ENCODE data around the gene MRM2. TPM values are rescaled to one million over a fixed set of nuclear protein-coding genes. Genes with fewer than 3 reads are reported as not detected.

The MRM2 gene
- total RNA-seq, 1 experiment from 2014 or later = 49.9 TPM

GRCh38 chr7:2227699-2228098 is 14.3 kb downstream of the MRM2 start:
- in situ Hi-C loops (cut with HindIII; ENCODE audit: low pct_unique_long_range_greater_than_20kb, low sequenced_read_pairs) = no loop called here

GRCh38 chr7:2225830-2226229 is 16.2 kb downstream of the MRM2 start:
- intact Hi-C loops (cut with micrococcal nuclease; ENCODE audit: unreplicated experiment) = no loop called here
- ATAC-seq (no peak), DNase-seq (ENCODE audit: low read depth, low spot score) (no peak)
- in situ Hi-C loops (cut with HindIII; ENCODE audit: low pct_unique_long_range_greater_than_20kb, low sequenced_read_pairs) = no loop called here
- no peaks in the 10 kb centered on the region for H3K4me1 ChIP-seq (ENCODE audit: control insufficient read depth, insufficient read depth, low read length)
- H3K36me3 ChIP-seq (ENCODE audit: control insufficient read depth, insufficient read depth, low read length) = peaks cover 7% of the 10 kb centered on the region
- H3K9me3 ChIP-seq (ENCODE audit: control insufficient read depth, insufficient read depth, low read depth, low read length) = no peaks in the 10 kb centered on the region
- no TSS peak for BruUV-seq (replicated peaks)
- CTCF ChIA-PET = no interaction called here
- POLR2A ChIA-PET = no interaction called here
- no peaks in the 10 kb centered on the region for H3K27me3 ChIP-seq (ENCODE audit: control insufficient read depth, insufficient read depth, low read length)
- H3K4me3 ChIP-seq (ENCODE audit: low read depth in 2 of 2, low read length in 2 of 2) = no peak overlapping the region
- TF ChIP-seq REST (IDR thresholded peaks at IDR 0.05; ENCODE audit: insufficient read depth in 1 of 2, low read depth in 2 of 2, low read length in 1 of 2) = no peak
- no peak overlapping the region for H3K27ac ChIP-seq (ENCODE audit: low read length)

More at GRCh38 chr7:2227699-2228098, 14.3 kb downstream of the MRM2 start:
- H3K9me3 ChIP-seq (ENCODE audit: control insufficient read depth, insufficient read depth, low read depth, low read length) = no peaks in the 10 kb centered on the region
- H3K27me3 ChIP-seq (ENCODE audit: control insufficient read depth, insufficient read depth, low read length) = no peaks in the 10 kb centered on the region
- DNase-seq (ENCODE audit: low read depth, low spot score) = no peak
- CTCF ChIA-PET = no interaction called here
- H3K4me3 ChIP-seq (ENCODE audit: low read depth in 2 of 2, low read length in 2 of 2) = no peak overlapping the region
- H3K27ac ChIP-seq (ENCODE audit: low read length) = no peak overlapping the region
- POLR2A ChIA-PET = no interaction called here
- BruUV-seq (replicated peaks) = no TSS peak
- no peak for ATAC-seq
- H3K36me3 ChIP-seq (ENCODE audit: control insufficient read depth, insufficient read depth, low read length) = peaks cover 7% of the 10 kb centered on the region
- intact Hi-C loops (cut with micrococcal nuclease; ENCODE audit: unreplicated experiment) = no loop called here
- H3K4me1 ChIP-seq (ENCODE audit: control insufficient read depth, insufficient read depth, low read length) = peaks cover 6% of the 10 kb centered on the region; the same call in 1 of the 2 replicates
- TF ChIP-seq POLR2AphosphoS5 (IDR thresholded peaks at IDR 0.05; ENCODE audit: low read depth, low read length) = no peak
- no peak for TF ChIP-seq SIN3A (IDR thresholded peaks at IDR 0.05; ENCODE audit: borderline replicate concordance, insufficient read depth, low read depth, low read length)
- TF ChIP-seq CTCF (IDR thresholded peaks at IDR 0.05) = no peak
- TF ChIP-seq REST (IDR thresholded peaks at IDR 0.05; ENCODE audit: insufficient read depth in 1 of 2, low read depth in 2 of 2, low read length in 1 of 2) = no peak
- no peak for TF ChIP-seq TCF7L2 (IDR thresholded peaks at IDR 0.05; ENCODE audit: low read depth, low read length)
